HG03025 (cell line): Measurements from ENCODE around the gene KCNH5.
"Not testable (repeated sequence)": the region's sequence is repeated elsewhere in the genome, so short reads cannot be mapped to it uniquely, and the experiment has no call there.

ENCODE experiments used
- ATAC-seq: cut with Tn5 transposase; IDR thresholded peaks from one replicate; pipeline ENCODE4 v1.9.1; 2021; ENCODE audit warnings: mild to moderate bottlenecking, moderate library complexity; ENCODE audit not compliant: unreplicated experiment, low FRiP score

Gene KCNH5

GRCh38 chr14:62896932-62897456 lies 148.3 kb downstream of the KCNH5 start:
- ATAC-seq, result no peak

GRCh38 chr14:62894736-62895135 lies 150.5 kb downstream of the KCNH5 start:
- no peak for ATAC-seq

GRCh38 chr14:62889364-62889763 lies 155.9 kb downstream of the KCNH5 start:
- ATAC-seq, result no peak

GRCh38 chr14:62886461-62886860 lies 158.8 kb downstream of the KCNH5 start:
- no peak for ATAC-seq

GRCh38 chr14:62885451-62885850 lies 159.8 kb downstream of the KCNH5 start:
- ATAC-seq, result no peak

- ATAC-seq, result no peak
Measured at GRCh38 chr14:62882967-62883366, 162.3 kb downstream of the KCNH5 start.

- ATAC-seq, result no peak
Measured at GRCh38 chr14:62866376-62866775, 178.9 kb downstream of the KCNH5 start.

- ATAC-seq, result no peak
Measured at GRCh38 chr14:62864588-62864987, 180.7 kb downstream of the KCNH5 start.

GRCh38 chr14:62858011-62858410 lies 187.2 kb downstream of the KCNH5 start:
- ATAC-seq, result not testable (repeated sequence)

- no peak for ATAC-seq
Measured at GRCh38 chr14:62854951-62855350, 190.3 kb downstream of the KCNH5 start.

- ATAC-seq, result no peak
Measured at GRCh38 chr14:62847168-62847567, 198.1 kb downstream of the KCNH5 start.

GRCh38 chr14:62844546-62844945 lies 200.7 kb downstream of the KCNH5 start:
- no peak for ATAC-seq

- no peak for ATAC-seq
Measured at GRCh38 chr14:62824086-62824485, 221.2 kb downstream of the KCNH5 start.

GRCh38 chr14:62819931-62820330 lies 225.3 kb downstream of the KCNH5 start:
- no peak for ATAC-seq

GRCh38 chr14:62807636-62808035 lies 237.6 kb downstream of the KCNH5 start:
- ATAC-seq, result no peak

GRCh38 chr14:62800577-62800976 lies 244.7 kb downstream of the KCNH5 start:
- no peak for ATAC-seq

GRCh38 chr14:62796431-62796830 lies 248.8 kb downstream of the KCNH5 start:
- no peak for ATAC-seq

GRCh38 chr14:62792578-62792977 lies 252.7 kb downstream of the KCNH5 start:
- no peak for ATAC-seq

- ATAC-seq, result not testable (repeated sequence)
Measured at GRCh38 chr14:62781328-62781727, 263.9 kb downstream of the KCNH5 start.

- no peak for ATAC-seq
Measured at GRCh38 chr14:62778852-62779251, 266.4 kb downstream of the KCNH5 start.

- no peak for ATAC-seq
Measured at GRCh38 chr14:62778310-62778709, 266.9 kb downstream of the KCNH5 start.

- ATAC-seq, result no peak
Measured at GRCh38 chr14:62777510-62777909, 267.7 kb downstream of the KCNH5 start.

- ATAC-seq, result no peak
Measured at GRCh38 chr14:62776300-62776699, 269.0 kb downstream of the KCNH5 start.
